HEK293 (cell line): ENCODE results near the gene ORAI2.

Experiments
- CTCF ChIA-PET: fragments of 350-600 bp; formaldehyde crosslinking; extraction: SDS; loops from one replicate; lab custom pipeline; 2021; ENCODE audit warnings: antibody characterized with exemption; lab: Yijun Ruan, JAX
- POLR2A ChIA-PET: fragments of 300-600 bp; formaldehyde crosslinking; extraction: SDS; loops from one replicate; lab custom pipeline; 2020; ENCODE audit warnings: antibody characterized with exemption, inconsistent platforms; lab: Yijun Ruan, JAX
- H3K27ac ChIP-seq: fragments of 200-500 bp; sonication (Bioruptor generic); 2 replicates; pipeline ENCODE4 v1.5.1; 2014; ENCODE audit warnings: low read depth, low read length, control low read depth, inconsistent platforms; ENCODE audit errors: extremely low read depth
- H3K36me3 ChIP-seq, 2 experiments: fragments of 200-500 bp in 1 of 2; sonication (Bioruptor generic) in 1 of 2; 1 replicate in 1 of 2; 2 replicates in 1 of 2; pipeline ENCODE4 v1.5.1; 2014 to 2017; ENCODE audit warnings: inconsistent platforms in 2 of 2, low read length in 2 of 2; ENCODE audit not compliant: control insufficient read depth in 2 of 2, insufficient read depth in 1 of 2
- H3K4me1 ChIP-seq: fragments of 200-500 bp; sonication (Bioruptor generic); 2 replicates; pipeline ENCODE4 v1.5.1; 2014; ENCODE audit warnings: mild to moderate bottlenecking, low read length, inconsistent platforms; ENCODE audit not compliant: control insufficient read depth, insufficient read depth
- H3K4me3 ChIP-seq: 2 replicates; pipeline ENCODE4 v1.5.1; 2011; ENCODE audit warnings: low read depth, mild to moderate bottlenecking, control low read depth, low read length, moderate library complexity
- H3K9me3 ChIP-seq: fragments of 200-500 bp; sonication (Bioruptor generic); 2 replicates; pipeline ENCODE4 v1.5.1; 2014; ENCODE audit warnings: low read depth, low read length, inconsistent platforms; ENCODE audit not compliant: control insufficient read depth, insufficient read depth
- ATF2 ChIP-seq: fragments of 450-650 bp; formaldehyde crosslinking; IDR thresholded peaks from 2 replicates; pipeline ENCODE4 v1.5.1; 2016; ENCODE audit warnings: missing biosample characterization, missing genetic modification characterization, low read depth
- FEZF1 ChIP-seq: fragments of 450-650 bp; formaldehyde crosslinking; IDR thresholded peaks from 2 replicates; pipeline ENCODE4 v1.5.1; 2016; ENCODE audit warnings: missing biosample characterization, missing genetic modification characterization
- GLI4 ChIP-seq: fragments of 450-650 bp; formaldehyde crosslinking; IDR thresholded peaks from 2 replicates; pipeline ENCODE4 v1.5.1; 2016; ENCODE audit warnings: missing biosample characterization, missing genetic modification characterization
- KLF9 ChIP-seq: fragments of 450-650 bp; formaldehyde crosslinking; IDR thresholded peaks from 2 replicates; pipeline ENCODE4 v1.5.1; 2016; ENCODE audit warnings: missing biosample characterization, missing genetic modification characterization, low read depth
- MEIS1 ChIP-seq: sonication (generic); formaldehyde crosslinking; IDR thresholded peaks from 2 replicates; pipeline ENCODE4 v1.8.1; 2022; ENCODE audit warnings: missing genetic modification reagents, mild to moderate bottlenecking, borderline replicate concordance
- PBX3 ChIP-seq: sonication (generic); formaldehyde crosslinking; IDR thresholded peaks from 2 replicates; pipeline ENCODE4 v1.8.1; 2022; ENCODE audit warnings: mild to moderate bottlenecking, moderate library complexity, missing genetic modification reagents
- TSHZ1 ChIP-seq: fragments of 450-650 bp; formaldehyde crosslinking; IDR thresholded peaks from 2 replicates; pipeline ENCODE4 v1.5.1; 2016; ENCODE audit warnings: missing biosample characterization, missing genetic modification characterization, borderline replicate concordance
- WT1 ChIP-seq: fragments of 450-650 bp; formaldehyde crosslinking; IDR thresholded peaks from 2 replicates; pipeline ENCODE4 v1.5.1; 2016; ENCODE audit warnings: missing biosample characterization, missing genetic modification characterization
- ZBTB49 ChIP-seq: fragments of 450-650 bp; formaldehyde crosslinking; IDR thresholded peaks from 2 replicates; pipeline ENCODE4 v1.5.1; 2016; ENCODE audit warnings: missing biosample characterization, missing genetic modification characterization, low read depth
- ZNF280C ChIP-seq: fragments of 450-650 bp; formaldehyde crosslinking; IDR thresholded peaks from 2 replicates; pipeline ENCODE4 v1.5.1; 2016; ENCODE audit warnings: missing biosample characterization, missing genetic modification characterization
- ZNF341 ChIP-seq: fragments of 450-650 bp; formaldehyde crosslinking; IDR thresholded peaks from 2 replicates; pipeline ENCODE4; 2016; ENCODE audit warnings: low read depth, missing biosample characterization, missing genetic modification characterization
- ZNF549 ChIP-seq: fragments of 450-650 bp; IDR thresholded peaks from 2 replicates; pipeline ENCODE4 v1.5.1; 2018; ENCODE audit warnings: missing biosample characterization, missing genetic modification characterization, mild to moderate bottlenecking, inconsistent platforms, moderate library complexity
- ZNF600 ChIP-seq: fragments of 450-650 bp; formaldehyde crosslinking; IDR thresholded peaks from 2 replicates; pipeline ENCODE4 v1.5.1; 2016; ENCODE audit warnings: missing biosample characterization, missing genetic modification characterization
- ZNF704 ChIP-seq: fragments of 450-650 bp; formaldehyde crosslinking; IDR thresholded peaks from 2 replicates; pipeline ENCODE4 v1.5.1; 2016; ENCODE audit warnings: missing biosample characterization, missing genetic modification characterization
- ZNF76 ChIP-seq: fragments of 450-650 bp; formaldehyde crosslinking; IDR thresholded peaks from 2 replicates; pipeline ENCODE4; 2016; ENCODE audit warnings: low read depth, missing biosample characterization, missing genetic modification characterization, borderline replicate concordance
- ZSCAN23 ChIP-seq: fragments of 450-650 bp; formaldehyde crosslinking; IDR thresholded peaks from 2 replicates; pipeline ENCODE4 v1.5.1; 2016; ENCODE audit warnings: missing biosample characterization, missing genetic modification characterization

The ORAI2 gene

GRCh38 chr7:102415685-102416225 lies 17.6 kb upstream of the ORAI2 start:
- CTCF ChIA-PET = interaction anchor here (1.0 kb wide), 1 partner anchor 11 kb away, joined by 3 read pairs; no protein-coding TSS in a partner anchor
- no peak overlapping the region for H3K4me3 ChIP-seq
- POLR2A ChIA-PET = interaction anchor here (1.1 kb wide), 1 partner anchor 18 kb away, joined by 3 read pairs; the partner anchor contains the start of gene ORAI2
- no peak overlapping the region for H3K27ac ChIP-seq
- no peaks in the 10 kb centered on the region for H3K4me1 ChIP-seq
- H3K9me3 ChIP-seq = no peaks in the 10 kb centered on the region
- peaks cover 46 to 90% of the 10 kb centered on the region in 2 experiments for H3K36me3 ChIP-seq
- no peak for TF ChIP-seq ZNF549 (tag by site-specific recombination)
- TF ChIP-seq ZNF280C = no peak
- TF ChIP-seq KLF9 (tag by site-specific recombination) = no peak
- no peak for TF ChIP-seq FEZF1

- ChIA-PET POLR2A (interaction anchor here (1.1 to 1.2 kb wide), 2 partner anchors 17 to 20 kb away, joined by 3 read pairs; partner anchors contain the start of genes ORAI2 and PRKRIP1), CTCF (interaction anchor here (1.0 kb wide), 1 partner anchor 11 kb away, joined by 3 read pairs; no protein-coding TSS in a partner anchor)
- H3K4me3 ChIP-seq = no peak overlapping the region
- H3K9me3 ChIP-seq = no peaks in the 10 kb centered on the region
- no peaks in the 10 kb centered on the region for H3K4me1 ChIP-seq
- H3K36me3 ChIP-seq = peaks cover 44 to 89% of the 10 kb centered on the region in 2 experiments
- H3K27ac ChIP-seq = no peak overlapping the region
- no peak for TF ChIP-seq TSHZ1 (tag by site-specific recombination)
- TF ChIP-seq ZNF600 = no peak
- no peak for TF ChIP-seq ZBTB49 (tag by site-specific recombination)
- TF ChIP-seq WT1 (tag by site-specific recombination) = no peak
- TF ChIP-seq ZNF704 (tag by site-specific recombination) = no peak
These were observed 17.0 kb upstream of the ORAI2 start for GRCh38 chr7:102416406-102416805.

- H3K27ac ChIP-seq = no peak overlapping the region
- TF ChIP-seq MEIS1 (CRISPR knock-in tag) (no peak), ATF2 (tag by site-specific recombination) (no peak), GLI4 (tag by site-specific recombination) (no peak), ZNF76 (no peak), ZNF341 (tag by site-specific recombination) (no peak), ZNF704 (tag by site-specific recombination) (no peak), PBX3 (CRISPR knock-in tag) (no peak), ZSCAN23 (no peak)
These were observed 16.3 kb upstream of the ORAI2 start for GRCh38 chr7:102417105-102417504.

More at GRCh38 chr7:102417105-102417504, 16.3 kb upstream of the ORAI2 start:
- Histone ChIP-seq H3K9me3 (no peaks in the 10 kb centered on the region), H3K4me3 (no peak overlapping the region), H3K4me1 (no peaks in the 10 kb centered on the region), H3K36me3 (peaks cover 40 to 87% of the 10 kb centered on the region in 2 experiments)
- ChIA-PET CTCF (no interaction called here), POLR2A (interaction anchor here (0.7 to 1.2 kb wide), 2 partner anchors 9 to 21 kb away, joined by 3 to 8 read pairs; partner anchors contain the start of gene PRKRIP1)
